GM12878 (cell line): ENCODE data around the gene MAML3.

Source experiments
- CBFB ChIP-seq: IDR thresholded peaks from 2 replicates; pipeline ENCODE4 v1.6.1; 2016; ENCODE audit warnings: antibody characterized with exemption, low read depth
- CBX5 ChIP-seq: sonication (generic); IDR thresholded peaks from 2 replicates; pipeline ENCODE4 v1.6.1; 2016; ENCODE audit warnings: low read depth, moderate library complexity, mild to moderate bottlenecking, inconsistent platforms
- CTCF ChIP-seq, 3 experiments: IDR thresholded peaks in 2 of 3; conservative IDR thresholded peaks in 1 of 3; 2 replicates each; pipeline ENCODE4 v1.5.1; 2011; ENCODE audit warnings: low read depth in 3 of 3, low read length in 3 of 3, mild to moderate bottlenecking in 3 of 3, control low read depth in 2 of 3, moderate library complexity in 2 of 3, inconsistent platforms in 1 of 3, mixed read lengths in 1 of 3; ENCODE audit not compliant: control insufficient read depth in 2 of 3, insufficient read depth in 1 of 3; ENCODE audit errors: extremely low read depth in 1 of 3
- ELK1 ChIP-seq: IDR thresholded peaks from 2 replicates; pipeline ENCODE4 v1.6.1; 2012; ENCODE audit warnings: low read depth, low read length, improper control_type of control experiment
- EP300 ChIP-seq, 2 experiments: fragments of 150-350 bp in 1 of 2; IDR thresholded peaks; 2 replicates each; pipeline ENCODE4 v1.6.1; 2011 to 2012; ENCODE audit warnings: low read depth in 2 of 2, low read length in 2 of 2, borderline replicate concordance in 1 of 2, improper control_type of control experiment in 1 of 2, inconsistent platforms in 1 of 2; ENCODE audit not compliant: control insufficient read depth in 1 of 2
- FOS ChIP-seq: IDR thresholded peaks from 3 replicates; pipeline ENCODE4 v1.6.1; 2011; ENCODE audit warnings: borderline replicate concordance; ENCODE audit not compliant: insufficient read length; ENCODE audit errors: extremely low read depth
- GABPA ChIP-seq: IDR thresholded peaks from 2 replicates; pipeline ENCODE4 v1.6.1; 2014; ENCODE audit warnings: antibody characterized with exemption, low read depth, mild to moderate bottlenecking, inconsistent platforms
- HDAC2 ChIP-seq: fragments of 200-600 bp; sonication (generic); IDR thresholded peaks from 2 replicates; pipeline ENCODE4 v1.6.1; 2017
- HDGF ChIP-seq: fragments of 450-650 bp; IDR thresholded peaks from 2 replicates; pipeline ENCODE4 v1.6.1; 2016; ENCODE audit warnings: antibody characterized with exemption
- SIN3A ChIP-seq: IDR thresholded peaks from 2 replicates; pipeline ENCODE4 v1.6.1; 2012; ENCODE audit warnings: low read depth, low read length, improper control_type of control experiment
- SP1 ChIP-seq: IDR thresholded peaks from one replicate; pipeline ENCODE4 v1.6.1; 2011; ENCODE audit warnings: low read depth, low read length
- STAT3 ChIP-seq: IDR thresholded peaks from 2 replicates; pipeline ENCODE4 v1.6.1; 2011; ENCODE audit warnings: low read depth, low read length, improper control_type of control experiment
- TF ChIP-seq, protein P1 (sequence below): fragments of 450-650 bp; formaldehyde crosslinking; IDR thresholded peaks from 2 replicates; pipeline ENCODE4 v1.4.0; 2022; ENCODE audit warnings: mild to moderate bottlenecking, moderate library complexity

DNA sequence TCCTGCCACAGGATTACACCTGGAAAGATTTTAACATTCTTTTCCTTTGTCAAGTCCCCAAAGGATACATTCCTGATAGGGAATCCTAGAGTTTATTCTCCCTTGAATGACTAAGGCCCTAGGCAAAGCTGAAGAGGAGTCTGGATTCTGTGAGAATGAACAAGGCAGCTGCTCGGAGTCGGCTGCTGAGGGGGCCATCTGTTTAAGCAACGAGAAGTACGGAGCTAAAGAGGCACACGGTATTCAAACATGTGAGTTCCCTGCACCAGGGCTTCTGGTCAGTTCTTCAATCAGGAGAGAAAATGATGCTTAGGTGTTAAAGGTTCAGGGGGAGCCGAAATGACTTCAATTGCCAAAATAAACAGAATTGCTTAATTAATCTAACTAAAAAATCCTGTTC is 390.8 kb downstream of the MAML3 start:
- no peak for TF ChIP-seq HDGF
- no peak for TF ChIP-seq EP300 (IDR thresholded peaks at IDR 0.05; ENCODE audit: borderline replicate concordance in 1 of 2, control insufficient read depth in 1 of 2, low read depth in 2 of 2, low read length in 2 of 2)
- no peak for TF ChIP-seq GABPA
- TF ChIP-seq CTCF (IDR thresholded peaks at IDR 0.05 in 2 of 3, conservative IDR thresholded peaks at IDR 0.05 in 1 of 3; ENCODE audit: control insufficient read depth in 2 of 3, extremely low read depth in 1 of 3, insufficient read depth in 1 of 3, low read depth in 3 of 3, low read length in 3 of 3), result no peak
- TF ChIP-seq, protein P1, sequence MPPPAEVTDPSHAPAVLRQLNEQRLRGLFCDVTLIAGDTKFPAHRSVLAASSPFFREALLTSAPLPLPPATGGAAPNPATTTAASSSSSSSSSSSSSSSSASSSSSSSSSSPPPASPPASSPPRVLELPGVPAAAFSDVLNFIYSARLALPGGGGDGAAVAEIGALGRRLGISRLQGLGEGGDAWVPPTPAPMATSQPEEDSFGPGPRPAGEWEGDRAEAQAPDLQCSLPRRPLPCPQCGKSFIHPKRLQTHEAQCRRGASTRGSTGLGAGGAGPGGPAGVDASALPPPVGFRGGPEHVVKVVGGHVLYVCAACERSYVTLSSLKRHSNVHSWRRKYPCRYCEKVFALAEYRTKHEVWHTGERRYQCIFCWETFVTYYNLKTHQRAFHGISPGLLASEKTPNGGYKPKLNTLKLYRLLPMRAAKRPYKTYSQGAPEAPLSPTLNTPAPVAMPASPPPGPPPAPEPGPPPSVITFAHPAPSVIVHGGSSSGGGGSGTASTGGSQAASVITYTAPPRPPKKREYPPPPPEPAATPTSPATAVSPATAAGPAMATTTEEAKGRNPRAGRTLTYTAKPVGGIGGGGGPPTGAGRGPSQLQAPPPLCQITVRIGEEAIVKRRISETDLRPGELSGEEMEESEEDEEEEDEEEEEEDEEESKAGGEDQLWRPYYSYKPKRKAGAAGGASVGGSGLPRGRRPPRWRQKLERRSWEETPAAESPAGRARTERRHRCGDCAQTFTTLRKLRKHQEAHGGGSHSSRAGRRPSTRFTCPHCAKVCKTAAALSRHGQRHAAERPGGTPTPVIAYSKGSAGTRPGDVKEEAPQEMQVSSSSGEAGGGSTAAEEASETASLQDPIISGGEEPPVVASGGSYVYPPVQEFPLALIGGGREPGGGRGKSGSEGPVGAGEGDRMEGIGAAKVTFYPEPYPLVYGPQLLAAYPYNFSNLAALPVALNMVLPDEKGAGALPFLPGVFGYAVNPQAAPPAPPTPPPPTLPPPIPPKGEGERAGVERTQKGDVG (CRISPR knock-in tag), result no peak
- TF ChIP-seq CBFB, result no peak
- no peak for TF ChIP-seq FOS
- TF ChIP-seq ELK1, result no peak
- no peak for TF ChIP-seq SP1
- no peak for TF ChIP-seq HDAC2
- TF ChIP-seq STAT3, result no peak
- no peak for TF ChIP-seq SIN3A
- no peak for TF ChIP-seq CBX5
